ENCODE measurements around the gene SLC38A8.

The SLC38A8 gene

GRCh38 chr16:83990492-83990891 is 52.1 kb downstream of the SLC38A8 start:
- Histone ChIP-seq H3K4me1 (ENCODE audit: control insufficient read depth in 1 of 2, insufficient read depth in 2 of 2, low read length in 2 of 2) (peaks cover 5 to 8% of the 10 kb centered on the region in 2 donors), H3K9ac (ENCODE audit: low read depth in 1 of 2, low read length in 2 of 2) (no peak overlapping the region), H3K27me3 (ENCODE audit: control insufficient read depth in 1 of 2, insufficient read depth in 2 of 2, low read length in 2 of 2) (peaks cover 4 to 11% of the 10 kb centered on the region in 2 donors), H3K36me3 (ENCODE audit: control insufficient read depth in 1 of 2, insufficient read depth in 2 of 2, low read length in 2 of 2) (no peaks in the 10 kb centered on the region), H3K27ac (ENCODE audit: low read depth, low read length) (no peak overlapping the region), H3K4me3 (ENCODE audit: low read depth in 1 of 2, low read length in 2 of 2) (no peak overlapping the region), H3K9me3 (ENCODE audit: control insufficient read depth in 1 of 2, low read length in 2 of 2) (no peaks in the 10 kb centered on the region)

GRCh38 chr16:83989300-83989699 is 53.3 kb downstream of the SLC38A8 start:
- H3K27me3 ChIP-seq (ENCODE audit: control insufficient read depth in 1 of 2, insufficient read depth in 2 of 2, low read length in 2 of 2), result peaks cover 4 to 11% of the 10 kb centered on the region in 2 donors
- no peak overlapping the region for H3K9ac ChIP-seq (ENCODE audit: low read depth in 1 of 2, low read length in 2 of 2)
- H3K9me3 ChIP-seq (ENCODE audit: control insufficient read depth in 1 of 2, low read length in 2 of 2), result no peaks in the 10 kb centered on the region
- peaks cover 5 to 8% of the 10 kb centered on the region in 2 donors for H3K4me1 ChIP-seq (ENCODE audit: control insufficient read depth in 1 of 2, insufficient read depth in 2 of 2, low read length in 2 of 2)
- no peak overlapping the region for H3K27ac ChIP-seq (ENCODE audit: low read depth, low read length)
- no peaks in the 10 kb centered on the region for H3K36me3 ChIP-seq (ENCODE audit: control insufficient read depth in 1 of 2, insufficient read depth in 2 of 2, low read length in 2 of 2)
- no peak overlapping the region for H3K4me3 ChIP-seq (ENCODE audit: low read depth in 1 of 2, low read length in 2 of 2)

- H3K27ac ChIP-seq (ENCODE audit: low read depth, low read length), result no peak overlapping the region
- peaks cover 4 to 6% of the 10 kb centered on the region in 2 donors for H3K9me3 ChIP-seq (ENCODE audit: control insufficient read depth in 1 of 2, low read length in 2 of 2)
- no peaks in the 10 kb centered on the region for H3K4me1 ChIP-seq (ENCODE audit: control insufficient read depth in 1 of 2, insufficient read depth in 2 of 2, low read length in 2 of 2)
These were observed 59.1 kb downstream of the SLC38A8 start for GRCh38 chr16:83983491-83983890.

GRCh38 chr16:83981799-83982198 is 60.8 kb downstream of the SLC38A8 start:
- H3K27ac ChIP-seq (ENCODE audit: low read depth, low read length), result no peak overlapping the region
- no peak overlapping the region for H3K9ac ChIP-seq (ENCODE audit: low read depth in 1 of 2, low read length in 2 of 2)
- H3K36me3 ChIP-seq (ENCODE audit: control insufficient read depth in 1 of 2, insufficient read depth in 2 of 2, low read length in 2 of 2), result no peaks in the 10 kb centered on the region
- peaks cover 7 to 10% of the 10 kb centered on the region in 2 donors for H3K9me3 ChIP-seq (ENCODE audit: control insufficient read depth in 1 of 2, low read length in 2 of 2)
- H3K27me3 ChIP-seq (ENCODE audit: control insufficient read depth in 1 of 2, insufficient read depth in 2 of 2, low read length in 2 of 2), result no peaks in the 10 kb centered on the region
- no peaks in the 10 kb centered on the region for H3K4me1 ChIP-seq (ENCODE audit: control insufficient read depth in 1 of 2, insufficient read depth in 2 of 2, low read length in 2 of 2)
- no peak overlapping the region for H3K4me3 ChIP-seq (ENCODE audit: low read depth in 1 of 2, low read length in 2 of 2)

More at GRCh38 chr16:83983491-83983890, 59.1 kb downstream of the SLC38A8 start:
- Histone ChIP-seq H3K27me3 (ENCODE audit: control insufficient read depth in 1 of 2, insufficient read depth in 2 of 2, low read length in 2 of 2) (no peaks in the 10 kb centered on the region), H3K36me3 (ENCODE audit: control insufficient read depth in 1 of 2, insufficient read depth in 2 of 2, low read length in 2 of 2) (no peaks in the 10 kb centered on the region), H3K4me3 (ENCODE audit: low read depth in 1 of 2, low read length in 2 of 2) (no peak overlapping the region), H3K9ac (ENCODE audit: low read depth in 1 of 2, low read length in 2 of 2) (no peak overlapping the region)

GRCh38 chr16:83980794-83981193 is 61.8 kb downstream of the SLC38A8 start:
- Histone ChIP-seq H3K4me3 (ENCODE audit: low read depth in 1 of 2, low read length in 2 of 2) (no peak overlapping the region), H3K36me3 (ENCODE audit: control insufficient read depth in 1 of 2, insufficient read depth in 2 of 2, low read length in 2 of 2) (no peaks in the 10 kb centered on the region), H3K4me1 (ENCODE audit: control insufficient read depth in 1 of 2, insufficient read depth in 2 of 2, low read length in 2 of 2) (no peaks in the 10 kb centered on the region), H3K9ac (ENCODE audit: low read depth in 1 of 2, low read length in 2 of 2) (no peak overlapping the region), H3K9me3 (ENCODE audit: control insufficient read depth in 1 of 2, low read length in 2 of 2) (peaks cover 7 to 10% of the 10 kb centered on the region in 2 donors), H3K27ac (ENCODE audit: low read depth, low read length) (no peak overlapping the region), H3K27me3 (ENCODE audit: control insufficient read depth in 1 of 2, insufficient read depth in 2 of 2, low read length in 2 of 2) (no peaks in the 10 kb centered on the region)

- Histone ChIP-seq H3K27me3 (ENCODE audit: control insufficient read depth in 1 of 2, insufficient read depth in 2 of 2, low read length in 2 of 2) (no peaks in the 10 kb centered on the region), H3K4me3 (ENCODE audit: low read depth in 1 of 2, low read length in 2 of 2) (no peak overlapping the region), H3K27ac (ENCODE audit: low read depth, low read length) (no peak overlapping the region), H3K4me1 (ENCODE audit: control insufficient read depth in 1 of 2, insufficient read depth in 2 of 2, low read length in 2 of 2) (no peaks in the 10 kb centered on the region), H3K36me3 (ENCODE audit: control insufficient read depth in 1 of 2, insufficient read depth in 2 of 2, low read length in 2 of 2) (no peaks in the 10 kb centered on the region), H3K9me3 (ENCODE audit: control insufficient read depth in 1 of 2, low read length in 2 of 2) (peaks cover 7 to 10% of the 10 kb centered on the region in 2 donors), H3K9ac (ENCODE audit: low read depth in 1 of 2, low read length in 2 of 2) (no peak overlapping the region)
These were observed 63.2 kb downstream of the SLC38A8 start for GRCh38 chr16:83979441-83979840.

- Histone ChIP-seq H3K27ac (ENCODE audit: low read depth, low read length) (no peak overlapping the region), H3K4me3 (ENCODE audit: low read depth in 1 of 2, low read length in 2 of 2) (no peak overlapping the region), H3K4me1 (ENCODE audit: control insufficient read depth in 1 of 2, insufficient read depth in 2 of 2, low read length in 2 of 2) (no peaks in the 10 kb centered on the region), H3K9me3 (ENCODE audit: control insufficient read depth in 1 of 2, low read length in 2 of 2) (peaks cover 7 to 10% of the 10 kb centered on the region in 2 donors), H3K36me3 (ENCODE audit: control insufficient read depth in 1 of 2, insufficient read depth in 2 of 2, low read length in 2 of 2) (no peaks in the 10 kb centered on the region), H3K9ac (ENCODE audit: low read depth in 1 of 2, low read length in 2 of 2) (no peak overlapping the region), H3K27me3 (ENCODE audit: control insufficient read depth in 1 of 2, insufficient read depth in 2 of 2, low read length in 2 of 2) (no peaks in the 10 kb centered on the region)
These were observed 64.1 kb downstream of the SLC38A8 start for GRCh38 chr16:83978401-83978904.

- Histone ChIP-seq H3K27me3 (ENCODE audit: control insufficient read depth in 1 of 2, insufficient read depth in 2 of 2, low read length in 2 of 2) (no peaks in the 10 kb centered on the region), H3K36me3 (ENCODE audit: control insufficient read depth in 1 of 2, insufficient read depth in 2 of 2, low read length in 2 of 2) (no peaks in the 10 kb centered on the region), H3K9ac (ENCODE audit: low read depth in 1 of 2, low read length in 2 of 2) (no peak overlapping the region)
These were observed 65.4 kb downstream of the SLC38A8 start for GRCh38 chr16:83977056-83977815.

GRCh38 chr16:83975590-83976260 is 66.9 kb downstream of the SLC38A8 start:
- Histone ChIP-seq H3K9me3 (ENCODE audit: control insufficient read depth in 1 of 2, low read length in 2 of 2) (peaks cover 7 to 10% of the 10 kb centered on the region in 2 donors), H3K27me3 (ENCODE audit: control insufficient read depth in 1 of 2, insufficient read depth in 2 of 2, low read length in 2 of 2) (no peaks in the 10 kb centered on the region), H3K36me3 (ENCODE audit: control insufficient read depth in 1 of 2, insufficient read depth in 2 of 2, low read length in 2 of 2) (no peaks in the 10 kb centered on the region), H3K27ac (ENCODE audit: low read depth, low read length) (no peak overlapping the region), H3K4me3 (ENCODE audit: low read depth in 1 of 2, low read length in 2 of 2) (no peak overlapping the region), H3K4me1 (ENCODE audit: control insufficient read depth in 1 of 2, insufficient read depth in 2 of 2, low read length in 2 of 2) (peaks cover 0 to 8% of the 10 kb centered on the region in 2 donors), H3K9ac (ENCODE audit: low read depth in 1 of 2, low read length in 2 of 2) (no peak overlapping the region)

More at GRCh38 chr16:83977056-83977815, 65.4 kb downstream of the SLC38A8 start:
- no peak overlapping the region for H3K27ac ChIP-seq (ENCODE audit: low read depth, low read length)
- peaks cover 7 to 10% of the 10 kb centered on the region in 2 donors for H3K9me3 ChIP-seq (ENCODE audit: control insufficient read depth in 1 of 2, low read length in 2 of 2)
- no peak overlapping the region for H3K4me3 ChIP-seq (ENCODE audit: low read depth in 1 of 2, low read length in 2 of 2)
- no peaks in the 10 kb centered on the region for H3K4me1 ChIP-seq (ENCODE audit: control insufficient read depth in 1 of 2, insufficient read depth in 2 of 2, low read length in 2 of 2)

- Histone ChIP-seq H3K27ac (ENCODE audit: low read depth, low read length) (no peak overlapping the region), H3K4me3 (ENCODE audit: low read depth in 1 of 2, low read length in 2 of 2) (no peak overlapping the region)
These were observed 68.1 kb downstream of the SLC38A8 start for GRCh38 chr16:83974475-83974874.

More at GRCh38 chr16:83974475-83974874, 68.1 kb downstream of the SLC38A8 start:
- Histone ChIP-seq H3K27me3 (ENCODE audit: control insufficient read depth in 1 of 2, insufficient read depth in 2 of 2, low read length in 2 of 2) (peaks cover 0 to 2% of the 10 kb centered on the region in 2 donors), H3K9me3 (ENCODE audit: control insufficient read depth in 1 of 2, low read length in 2 of 2) (peaks cover 7 to 10% of the 10 kb centered on the region in 2 donors), H3K4me1 (ENCODE audit: control insufficient read depth in 1 of 2, insufficient read depth in 2 of 2, low read length in 2 of 2) (peaks cover 0 to 8% of the 10 kb centered on the region in 2 donors), H3K9ac (ENCODE audit: low read depth in 1 of 2, low read length in 2 of 2) (no peak overlapping the region), H3K36me3 (ENCODE audit: control insufficient read depth in 1 of 2, insufficient read depth in 2 of 2, low read length in 2 of 2) (no peaks in the 10 kb centered on the region)
